Upper lobe of left lung (tissue), 4 donors: Measurements from ENCODE around the gene PCNX2.

ENCODE experiments used
- CTCF ChIP-seq, 6 experiments: fragments of 450-650 bp in 4 of 6; fragments of 200-600 bp in 2 of 6; sonication (generic) in 2 of 6; IDR thresholded peaks; one replicate each; pipeline ENCODE4 v1.5.1; 2016 to 2019; ENCODE audit warnings: antibody characterized with exemption in 6 of 6
- POLR2A ChIP-seq, 4 donors: fragments of 450-650 bp; IDR thresholded peaks; one replicate each; pipeline ENCODE4 v1.5.1; 2016 to 2017; ENCODE audit warnings: antibody characterized with exemption in 4 of 4, mild to moderate bottlenecking in 2 of 4

GRCh38 chr1:233015965-233016364 lies 279.6 kb downstream of the PCNX2 start:
- TF ChIP-seq CTCF (IDR thresholded peaks at IDR 0.05) (no peak), POLR2A (IDR thresholded peaks at IDR 0.05) (no peak)
